Activated T-cell treated with anti-CD3 and anti-CD28 coated beads for 24 hours (primary cell): Measurements from ENCODE around the gene SEPTIN11.
"Not testable (repeated sequence)": the region's sequence is repeated elsewhere in the genome, so short reads cannot be mapped to it uniquely, and the experiment has no call there.

Experiments used
- DNase-seq: peaks from one replicate; pipeline ENCODE4 v3.0.0-alpha.2; 2020; ENCODE audit warnings: low read depth

Gene SEPTIN11

GRCh38 chr4:76952071-76952470 lies 2.5 kb downstream of the SEPTIN11 start:
- no peak for DNase-seq

GRCh38 chr4:76952656-76953582 lies 3.4 kb downstream of the SEPTIN11 start:
- DNase-seq, result no peak

- no peak for DNase-seq
Observed at GRCh38 chr4:76953956-76954355, 4.4 kb downstream of the SEPTIN11 start.

GRCh38 chr4:76954489-76954888 lies 4.9 kb downstream of the SEPTIN11 start:
- DNase-seq, result no peak

GRCh38 chr4:76955182-76955581 lies 5.6 kb downstream of the SEPTIN11 start:
- no peak for DNase-seq

GRCh38 chr4:76957004-76957738 lies 7.6 kb downstream of the SEPTIN11 start:
- no peak for DNase-seq

- DNase-seq, result no peak
Observed at GRCh38 chr4:76958891-76959290, 9.3 kb downstream of the SEPTIN11 start.

- DNase-seq, result no peak
Observed at GRCh38 chr4:76960014-76960413, 10.5 kb downstream of the SEPTIN11 start.

- DNase-seq, result no peak
Observed at GRCh38 chr4:76962406-76963130, 13.0 kb downstream of the SEPTIN11 start.

- DNase-seq, result no peak
Observed at GRCh38 chr4:76963131-76963750, 13.7 kb downstream of the SEPTIN11 start.

GRCh38 chr4:76963927-76964326 lies 14.4 kb downstream of the SEPTIN11 start:
- DNase-seq, result not testable (repeated sequence)

- no peak for DNase-seq
Observed at GRCh38 chr4:76964769-76965168, 15.2 kb downstream of the SEPTIN11 start.

- DNase-seq, result no peak
Observed at GRCh38 chr4:76965866-76966579, 16.5 kb downstream of the SEPTIN11 start.

GRCh38 chr4:76968937-76969336 lies 19.4 kb downstream of the SEPTIN11 start:
- no peak for DNase-seq

- DNase-seq, result no peak
Observed at GRCh38 chr4:76969495-76969894, 19.9 kb downstream of the SEPTIN11 start.

GRCh38 chr4:76969941-76970529 lies 20.5 kb downstream of the SEPTIN11 start:
- no peak for DNase-seq

- no peak for DNase-seq
Observed at GRCh38 chr4:76972306-76972705, 22.8 kb downstream of the SEPTIN11 start.

- no peak for DNase-seq
Observed at GRCh38 chr4:76974150-76974549, 24.6 kb downstream of the SEPTIN11 start.

- DNase-seq, result no peak
Observed at GRCh38 chr4:76977113-76977512, 27.6 kb downstream of the SEPTIN11 start.

GRCh38 chr4:76977736-76978350 lies 28.3 kb downstream of the SEPTIN11 start:
- DNase-seq, result no peak

- DNase-seq, result no peak
Observed at GRCh38 chr4:76979236-76979635, 29.7 kb downstream of the SEPTIN11 start.
